ENCODE data around the gene CYP26C1. TPM values are rescaled to one million over a fixed set of nuclear protein-coding genes. Genes with fewer than 3 reads are reported as not detected.
A peak's percentile ranks its signal among the peaks of the same experiment; 100 is the strongest.

Gene CYP26C1
- total RNA-seq, 6 donors from 2014 or later = 0.22 to 0.46 (median 0.37) TPM; not detected in 1

GRCh38 chr10:93071177-93071472 is 10.5 kb downstream of the CYP26C1 start:
- Histone ChIP-seq H3K27ac (no peak overlapping the region), H3K36me3 (no peaks in the 10 kb centered on the region), H3K9me3 (no peaks in the 10 kb centered on the region), H3K4me1 (peaks cover 38 to 65% (median 46%) of the 10 kb centered on the region in 4 donors), H3K4me3 (no peak overlapping the region), H3K27me3 (peaks cover 0 to 59% (median 40%) of the 10 kb centered on the region in 4 donors)
- WGBS, 2 donors = 70 to 71% methylated on average over 7 of the region's 7 CpGs
- DNase-seq (no peak), ATAC-seq (ENCODE audit: low FRiP score in 2 of 2) (no peak)
- TF ChIP-seq EP300 (IDR thresholded peaks at IDR 0.05) = no peak
- no peak for TF ChIP-seq POLR2A (IDR thresholded peaks at IDR 0.05)
- TF ChIP-seq CTCF (IDR thresholded peaks at IDR 0.05) = no peak

GRCh38 chr10:93071674-93072224 is 11.2 kb downstream of the CYP26C1 start:
- ATAC-seq (ENCODE audit: low FRiP score in 2 of 2) (peak; percentile 21 to 29), DNase-seq (peak; percentile 42 to 77)
- Histone ChIP-seq H3K9me3 (no peaks in the 10 kb centered on the region), H3K4me3 (peak overlapping the region in 3 of 4 donors; percentile 37 to 49 (median 48)), H3K4me1 (peaks cover 38 to 61% (median 46%) of the 10 kb centered on the region in 4 donors), H3K27me3 (peaks cover 0 to 54% (median 38%) of the 10 kb centered on the region in 4 donors), H3K36me3 (no peaks in the 10 kb centered on the region), H3K27ac (no peak overlapping the region)
- TF ChIP-seq EP300 (IDR thresholded peaks at IDR 0.05) = no peak
- no peak for TF ChIP-seq POLR2AphosphoS5 (IDR thresholded peaks at IDR 0.05)
- TF ChIP-seq CTCF (IDR thresholded peaks at IDR 0.05) = no peak
- 3% methylated on average over 6 to 36 of the region's 37 CpGs for WGBS, 2 donors

GRCh38 chr10:93072225-93072712 is 11.7 kb downstream of the CYP26C1 start:
- H3K27ac ChIP-seq = no peak overlapping the region
- ATAC-seq (ENCODE audit: low FRiP score in 2 of 2) (peak in 1 of 2 donors; percentile 25), DNase-seq (peak in 1 of 2 donors; percentile 45)
- H3K27me3 ChIP-seq = peaks cover 0 to 53% (median 36%) of the 10 kb centered on the region in 4 donors
- H3K4me3 ChIP-seq = peak overlapping the region in 3 of 4 donors; percentile 37 to 49 (median 48)
- no peaks in the 10 kb centered on the region for H3K9me3 ChIP-seq
- H3K36me3 ChIP-seq = no peaks in the 10 kb centered on the region
- 2% methylated on average over 9 to 27 of the region's 27 CpGs for WGBS, 2 donors
- no peak for TF ChIP-seq CTCF (IDR thresholded peaks at IDR 0.05)
- no peak for TF ChIP-seq POLR2AphosphoS5 (IDR thresholded peaks at IDR 0.05)
- TF ChIP-seq EP300 (IDR thresholded peaks at IDR 0.05) = no peak
- no peak for TF ChIP-seq POLR2A (IDR thresholded peaks at IDR 0.05)
- H3K4me1 ChIP-seq = peaks cover 38 to 61% (median 46%) of the 10 kb centered on the region in 4 donors

GRCh38 chr10:93072713-93073538 is 12.3 kb downstream of the CYP26C1 start:
- WGBS, 2 donors = 5 to 8% methylated on average over 20 to 33 of the region's 34 CpGs
- peaks cover 38 to 59% (median 46%) of the 10 kb centered on the region in 4 donors for H3K4me1 ChIP-seq
- H3K27me3 ChIP-seq = peaks cover 0 to 52% (median 35%) of the 10 kb centered on the region in 4 donors
- DNase-seq = peak in 1 of 2 donors; percentile 46
- no peak overlapping the region for H3K27ac ChIP-seq
- ATAC-seq (ENCODE audit: low FRiP score in 2 of 2) = peak in 1 of 2 donors; percentile 5
- no peaks in the 10 kb centered on the region for H3K36me3 ChIP-seq
- TF ChIP-seq POLR2AphosphoS5 (IDR thresholded peaks at IDR 0.05) (no peak), EP300 (IDR thresholded peaks at IDR 0.05) (no peak), CTCF (IDR thresholded peaks at IDR 0.05) (no peak), POLR2A (IDR thresholded peaks at IDR 0.05) (no peak)
- peak overlapping the region in 3 of 4 donors; percentile 37 to 49 (median 48) for H3K4me3 ChIP-seq
- H3K9me3 ChIP-seq = no peaks in the 10 kb centered on the region

Data from upper lobe of left lung (tissue), 6 donors.